ENCODE results near the gene KRTAP5-8.

DNA sequence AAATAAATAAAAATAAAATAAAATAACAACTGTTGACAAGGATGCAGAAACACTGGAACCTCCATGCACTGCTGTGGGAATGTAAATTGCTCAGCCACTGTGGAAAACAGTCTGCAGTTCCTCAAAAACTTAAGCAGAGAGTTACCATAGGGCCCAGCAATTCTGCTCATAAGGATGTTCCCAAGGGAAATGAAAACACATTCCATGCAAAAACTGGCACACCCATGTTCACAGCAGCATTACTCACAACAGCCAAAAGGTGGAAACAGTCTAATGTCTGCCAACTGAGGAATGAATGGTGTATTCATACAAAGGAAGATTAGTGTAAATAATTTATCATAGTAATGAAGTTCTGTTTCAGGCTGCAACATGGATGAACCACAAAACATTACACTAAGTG, 24.3 kb downstream of the KRTAP5-8 start:
- TF ChIP-seq CTCF (conservative IDR thresholded peaks at IDR 0.05 in 1 of 2, IDR thresholded peaks at IDR 0.05 in 1 of 2; ENCODE audit: low read depth in 1 of 2, low read length in 2 of 2) (no peak), EZH2 (IDR thresholded peaks at IDR 0.05; ENCODE audit: low read length, missing control alignments) (no peak)

All from fibroblast of lung (primary cell).